ENCODE measurements around the gene HMGN4. TPM values are rescaled to one million over a fixed set of nuclear protein-coding genes. Genes with fewer than 3 reads are reported as not detected.

The HMGN4 gene
- polyA plus RNA-seq, 3 donors, result 28.1 to 116 (median 91.3) TPM

- Histone ChIP-seq H3K4me1 (ENCODE audit: control insufficient read depth in 1 of 2, insufficient read depth in 2 of 2, low read length in 2 of 2) (peaks cover 4 to 5% of the 10 kb centered on the region in 2 donors), H3K36me3 (replicated peaks in 1 of 2; ENCODE audit: control insufficient read depth in 1 of 2, insufficient read depth in 2 of 2, low read length in 2 of 2) (no peaks in the 10 kb centered on the region), H3K4me3 (replicated peaks in 1 of 3; ENCODE audit: low read depth in 2 of 3, low read length in 3 of 3) (no peak overlapping the region), H3K27me3 (ENCODE audit: control insufficient read depth in 2 of 2, insufficient read depth in 2 of 2, low read length in 2 of 2) (peaks cover 3 to 4% of the 10 kb centered on the region in 2 donors), H3K27ac (ENCODE audit: low read depth in 1 of 2, low read length in 2 of 2) (no peak overlapping the region), H3K79me2 (ENCODE audit: insufficient read depth, low read length) (no peaks in the 10 kb centered on the region), H3K9me3 (replicated peaks in 1 of 2; ENCODE audit: control insufficient read depth in 1 of 2, insufficient read depth in 1 of 2, low read length in 2 of 2) (no peaks in the 10 kb centered on the region), H3K9ac (ENCODE audit: insufficient read depth, low read length, poor library complexity, severe bottlenecking) (no peak overlapping the region), H3K4me2 (replicated peaks; ENCODE audit: extremely low read depth, low read length, poor library complexity, severe bottlenecking) (no peak overlapping the region), H2AFZ (ENCODE audit: insufficient read depth, low read depth, low read length, poor library complexity, severe bottlenecking) (no peak overlapping the region), H4K20me1 (ENCODE audit: insufficient read depth, low read length) (no peaks in the 10 kb centered on the region)
- DNase-seq, result no peak
- TF ChIP-seq, protein P1, sequence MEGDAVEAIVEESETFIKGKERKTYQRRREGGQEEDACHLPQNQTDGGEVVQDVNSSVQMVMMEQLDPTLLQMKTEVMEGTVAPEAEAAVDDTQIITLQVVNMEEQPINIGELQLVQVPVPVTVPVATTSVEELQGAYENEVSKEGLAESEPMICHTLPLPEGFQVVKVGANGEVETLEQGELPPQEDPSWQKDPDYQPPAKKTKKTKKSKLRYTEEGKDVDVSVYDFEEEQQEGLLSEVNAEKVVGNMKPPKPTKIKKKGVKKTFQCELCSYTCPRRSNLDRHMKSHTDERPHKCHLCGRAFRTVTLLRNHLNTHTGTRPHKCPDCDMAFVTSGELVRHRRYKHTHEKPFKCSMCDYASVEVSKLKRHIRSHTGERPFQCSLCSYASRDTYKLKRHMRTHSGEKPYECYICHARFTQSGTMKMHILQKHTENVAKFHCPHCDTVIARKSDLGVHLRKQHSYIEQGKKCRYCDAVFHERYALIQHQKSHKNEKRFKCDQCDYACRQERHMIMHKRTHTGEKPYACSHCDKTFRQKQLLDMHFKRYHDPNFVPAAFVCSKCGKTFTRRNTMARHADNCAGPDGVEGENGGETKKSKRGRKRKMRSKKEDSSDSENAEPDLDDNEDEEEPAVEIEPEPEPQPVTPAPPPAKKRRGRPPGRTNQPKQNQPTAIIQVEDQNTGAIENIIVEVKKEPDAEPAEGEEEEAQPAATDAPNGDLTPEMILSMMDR (IDR thresholded peaks at IDR 0.05), result no peak
- peaks cover 6% of the 10 kb centered on the region for H3K4me1 Mint-ChIP-seq
- H3K27me3 Mint-ChIP-seq (ENCODE audit: low read depth in 3 of 3), result peaks cover 9 to 11% (median 9%) of the 10 kb centered on the region in 3 donors
- H3K36me3 Mint-ChIP-seq, result no peaks in the 10 kb centered on the region
- H3K4me3 Mint-ChIP-seq, result no peak overlapping the region
- H3K9me3 Mint-ChIP-seq, result peaks cover 0 to 1% (median 0%) of the 10 kb centered on the region in 7 donors
- intact Hi-C loops (cut with micrococcal nuclease), result no loop called here
- no CpG with 5 or more reads among the region's 1 CpG for WGBS (ENCODE audit: insufficient coverage)
- no peak overlapping the region for H3K27ac Mint-ChIP-seq
Observed at GRCh38 chr6:26495281-26495680, 42.9 kb upstream of the HMGN4 start.

DNA sequence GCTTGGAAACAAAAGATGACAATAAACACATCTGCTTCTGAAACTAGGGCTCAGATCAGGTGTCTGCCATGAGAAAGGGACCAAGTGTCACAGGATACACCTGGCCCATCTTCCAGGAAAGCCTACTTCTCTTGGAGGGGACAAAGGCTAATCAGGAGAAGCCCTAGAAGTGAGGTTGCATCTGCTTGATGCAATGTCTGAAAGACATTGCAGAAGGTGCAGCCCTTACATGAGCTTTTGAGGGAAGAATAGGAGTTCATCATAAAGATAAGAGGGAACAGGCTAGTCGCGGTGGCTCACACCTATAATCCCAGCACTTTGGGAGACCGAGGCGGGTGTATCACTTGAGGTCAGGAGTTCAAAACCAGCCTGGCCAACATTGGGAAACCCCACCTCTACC lies 40.6 kb upstream of the HMGN4 start:
- H3K27ac ChIP-seq (ENCODE audit: low read depth in 1 of 2, low read length in 2 of 2), result no peak overlapping the region
- no peaks in the 10 kb centered on the region for H3K36me3 ChIP-seq (replicated peaks in 1 of 2; ENCODE audit: control insufficient read depth in 1 of 2, insufficient read depth in 2 of 2, low read length in 2 of 2)
- no peaks in the 10 kb centered on the region for H4K20me1 ChIP-seq (ENCODE audit: insufficient read depth, low read length)
- no peak overlapping the region for H3K4me2 ChIP-seq (replicated peaks; ENCODE audit: extremely low read depth, low read length, poor library complexity, severe bottlenecking)
- no CpG with 5 or more reads among the region's 4 CpGs for WGBS (ENCODE audit: insufficient coverage)
- H3K9ac ChIP-seq (ENCODE audit: insufficient read depth, low read length, poor library complexity, severe bottlenecking), result no peak overlapping the region
- no peak overlapping the region for H3K4me3 Mint-ChIP-seq
- H3K27me3 Mint-ChIP-seq (ENCODE audit: low read depth in 3 of 3), result peaks cover 30 to 34% (median 32%) of the 10 kb centered on the region in 3 donors
- H3K4me1 ChIP-seq (ENCODE audit: control insufficient read depth in 1 of 2, insufficient read depth in 2 of 2, low read length in 2 of 2), result peaks cover 17 to 19% of the 10 kb centered on the region in 2 donors
- H3K27ac Mint-ChIP-seq, result no peak overlapping the region
- peaks cover 0 to 12% (median 7%) of the 10 kb centered on the region in 7 donors for H3K9me3 Mint-ChIP-seq
- H3K4me1 Mint-ChIP-seq, result peaks cover 22% of the 10 kb centered on the region
- H3K9me3 ChIP-seq (replicated peaks in 1 of 2; ENCODE audit: control insufficient read depth in 1 of 2, insufficient read depth in 1 of 2, low read length in 2 of 2), result peaks cover 0 to 4% of the 10 kb centered on the region in 2 donors
- H2AFZ ChIP-seq (ENCODE audit: insufficient read depth, low read depth, low read length, poor library complexity, severe bottlenecking), result peak overlapping the region; percentile 14
- intact Hi-C loops (cut with micrococcal nuclease), result no loop called here
- no peaks in the 10 kb centered on the region for H3K79me2 ChIP-seq (ENCODE audit: insufficient read depth, low read length)
- no peak for DNase-seq
- peaks cover 4 to 7% of the 10 kb centered on the region in 2 donors for H3K36me3 Mint-ChIP-seq
- TF ChIP-seq, protein P1 (IDR thresholded peaks at IDR 0.05), result no peak
- peaks cover 22 to 27% of the 10 kb centered on the region in 2 donors for H3K27me3 ChIP-seq (ENCODE audit: control insufficient read depth in 2 of 2, insufficient read depth in 2 of 2, low read length in 2 of 2)
- no peak overlapping the region for H3K4me3 ChIP-seq (replicated peaks in 1 of 3; ENCODE audit: low read depth in 2 of 3, low read length in 3 of 3)

All from CD14-positive monocyte (primary cell).